Hypothalamus (tissue), 51 donors: ENCODE data around the gene ZBTB40.

ENCODE experiments used
- DNase-seq, 51 donors: peaks; one replicate each; lab custom pipeline; 2025; lab: John Stamatoyannopoulos, UW

ZBTB40 gene

DNA sequence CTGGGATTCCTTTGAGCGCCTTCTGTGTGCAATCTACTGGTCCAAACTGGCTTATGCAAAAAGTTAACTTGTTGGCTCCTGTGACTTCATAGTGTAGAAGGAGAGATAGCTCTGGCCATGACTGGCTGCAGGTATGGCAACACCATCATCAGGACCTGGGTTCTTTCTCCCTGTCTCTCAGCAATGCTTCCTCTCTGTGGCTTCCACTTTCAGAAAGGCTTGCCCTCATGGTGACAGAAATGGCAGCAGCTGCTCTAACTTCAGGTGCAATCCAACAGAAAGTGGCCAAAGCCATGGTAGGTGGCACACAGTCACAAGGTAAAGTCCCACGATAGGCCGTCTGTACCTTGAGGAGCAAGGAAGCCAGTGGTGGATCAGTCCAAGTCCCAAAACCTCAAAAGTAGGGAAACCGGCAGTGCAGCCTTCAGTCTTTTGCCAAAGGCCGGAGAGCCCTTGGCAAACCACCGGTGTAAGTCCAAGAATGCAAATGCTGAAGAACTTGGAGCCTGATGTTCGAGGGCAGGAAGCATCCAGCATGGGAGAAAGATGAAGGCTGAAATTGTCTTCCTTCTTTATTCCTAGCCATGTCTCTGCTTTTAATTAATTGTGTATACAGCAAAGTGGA, 45.0 kb downstream of the ZBTB40 start:
- no peak for DNase-seq

DNA sequence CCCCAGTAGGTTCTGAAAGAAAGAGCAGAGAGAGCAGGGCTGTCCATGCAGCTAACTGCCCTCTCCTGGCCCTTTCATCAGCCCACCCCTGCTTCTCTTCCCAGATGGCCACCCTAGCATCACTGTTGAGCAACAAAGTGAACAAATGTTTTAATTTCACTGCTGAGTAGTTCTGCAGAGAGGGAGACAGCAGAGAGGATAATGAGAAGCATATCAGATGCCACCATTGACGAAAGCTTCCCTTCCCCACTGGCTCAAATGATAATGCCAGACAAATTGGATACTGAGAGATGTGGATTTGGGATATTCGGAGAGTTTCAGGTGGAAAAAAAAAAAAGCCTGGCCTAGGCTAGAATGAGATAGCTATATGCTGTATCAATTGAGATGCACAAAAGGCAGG, 46.8 kb downstream of the ZBTB40 start:
- DNase-seq = no peak

DNA sequence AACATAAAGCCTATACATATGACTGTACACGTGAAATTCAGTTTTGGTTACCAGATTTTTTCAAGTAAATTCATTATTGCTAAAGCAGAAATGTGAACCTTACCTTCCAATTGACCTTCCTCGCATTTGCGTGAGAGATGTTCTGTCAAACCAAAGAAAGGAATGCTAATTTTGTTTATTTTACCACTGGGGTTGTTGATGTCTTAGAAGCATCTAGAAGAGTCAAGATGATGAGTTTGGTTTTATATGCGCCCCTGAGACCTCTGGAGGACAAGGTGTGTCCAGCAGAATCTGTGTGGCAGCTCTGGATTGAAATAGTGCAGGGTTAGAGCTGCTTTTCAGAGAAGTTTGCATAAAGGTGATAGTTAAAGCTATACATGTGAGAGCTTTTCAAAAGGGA, 48.4 kb downstream of the ZBTB40 start:
- no peak for DNase-seq

DNA sequence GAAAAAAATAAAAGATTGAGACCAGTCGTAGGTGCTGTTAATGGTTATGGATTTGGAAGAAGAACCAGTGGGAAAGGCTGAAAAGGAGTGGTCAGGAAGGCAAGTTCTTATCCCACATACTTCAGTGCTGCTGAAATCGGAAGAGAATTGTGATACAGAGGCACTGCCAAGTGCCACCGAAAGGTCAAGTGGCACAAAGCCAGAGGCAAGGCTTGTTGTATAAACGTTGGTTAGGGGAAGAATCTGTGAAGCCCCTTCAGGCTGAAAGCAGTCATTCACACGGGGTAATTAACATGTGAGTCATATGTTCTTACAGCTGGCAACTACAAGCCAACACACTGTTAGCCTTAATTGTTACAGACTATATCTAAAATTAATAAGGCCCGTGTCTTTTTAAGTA, 48.8 kb downstream of the ZBTB40 start:
- peak in 6 of 51 donors; percentile 6 to 50 (median 16) for DNase-seq

DNA sequence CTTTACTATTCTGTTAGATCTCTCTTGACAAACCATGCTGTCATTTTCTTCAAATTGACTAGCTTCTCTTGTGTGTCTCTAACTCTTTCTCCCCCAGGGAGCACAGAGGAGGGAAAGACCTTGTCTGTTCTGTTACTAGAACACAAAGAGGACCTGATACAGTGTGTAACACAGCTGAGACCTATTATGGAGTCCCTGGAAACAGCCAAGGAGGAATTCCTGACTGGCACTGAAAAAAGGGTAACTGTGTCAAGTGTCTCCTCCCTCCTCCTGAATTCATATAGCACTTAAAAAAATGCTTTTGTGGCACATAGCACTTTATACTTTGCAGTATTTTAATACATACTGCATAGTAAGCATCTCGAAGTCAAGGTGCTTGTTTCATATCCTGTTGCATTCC, 50.6 kb downstream of the ZBTB40 start:
- DNase-seq = no peak

DNA sequence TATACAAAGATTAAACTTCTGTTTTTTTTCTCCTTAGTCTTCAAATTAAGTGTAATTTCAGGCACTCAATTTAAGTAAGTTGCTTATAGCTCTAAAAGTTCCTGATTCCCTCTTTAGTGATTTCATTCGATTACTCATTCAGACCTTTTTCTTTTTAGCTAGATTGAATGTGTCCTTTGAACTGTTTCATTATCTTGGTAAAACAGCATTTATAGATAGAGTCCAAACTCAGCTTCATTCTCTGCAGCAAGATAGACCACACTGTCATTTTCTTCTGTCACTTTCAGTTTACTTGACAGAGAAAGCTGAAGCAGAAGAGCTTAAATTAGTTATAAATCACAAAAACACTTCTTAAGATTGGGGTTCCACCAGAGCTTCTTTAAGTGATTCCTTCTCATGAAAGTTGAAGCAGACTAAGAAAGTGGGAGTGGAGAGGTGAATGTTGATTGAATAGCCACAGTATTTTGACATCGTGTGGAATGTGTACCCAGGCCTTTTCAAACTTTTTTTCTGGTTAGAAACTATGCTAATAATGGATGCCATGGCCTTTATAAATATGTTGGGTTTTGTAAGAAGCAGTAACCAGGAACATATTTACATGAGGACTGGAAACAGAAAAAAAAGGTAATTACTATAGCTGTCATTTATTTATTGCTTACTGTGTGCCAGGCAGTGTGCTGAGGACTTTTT, 52.2 kb downstream of the ZBTB40 start:
- DNase-seq = no peak

DNA sequence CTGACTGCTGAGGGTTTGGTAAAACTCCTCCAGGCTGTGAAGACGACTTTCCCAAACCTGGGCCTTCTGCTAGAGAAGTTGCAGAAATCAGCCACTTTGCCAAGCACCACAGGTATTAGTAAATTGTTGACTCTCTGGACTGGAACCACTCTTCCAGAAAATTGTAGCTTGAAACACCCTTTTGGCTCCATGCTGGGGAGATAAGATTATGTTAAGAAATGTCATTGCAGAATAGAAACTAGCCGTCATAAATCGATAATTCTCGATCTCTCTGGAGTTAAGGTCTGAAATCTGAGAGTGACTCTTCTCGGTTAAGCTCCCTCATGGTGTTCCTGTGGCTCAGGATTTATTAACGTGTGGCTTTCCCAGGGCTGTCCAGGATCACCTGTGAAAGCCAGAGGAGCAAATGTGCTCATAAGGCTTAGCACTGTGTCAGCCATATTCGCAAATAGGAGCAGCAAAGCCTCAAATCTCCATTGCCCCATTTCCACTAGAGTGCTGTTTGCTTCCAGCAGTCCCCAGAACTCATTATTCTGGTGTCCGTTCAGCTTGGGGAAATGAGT, 54.6 kb downstream of the ZBTB40 start:
- DNase-seq = no peak

DNA sequence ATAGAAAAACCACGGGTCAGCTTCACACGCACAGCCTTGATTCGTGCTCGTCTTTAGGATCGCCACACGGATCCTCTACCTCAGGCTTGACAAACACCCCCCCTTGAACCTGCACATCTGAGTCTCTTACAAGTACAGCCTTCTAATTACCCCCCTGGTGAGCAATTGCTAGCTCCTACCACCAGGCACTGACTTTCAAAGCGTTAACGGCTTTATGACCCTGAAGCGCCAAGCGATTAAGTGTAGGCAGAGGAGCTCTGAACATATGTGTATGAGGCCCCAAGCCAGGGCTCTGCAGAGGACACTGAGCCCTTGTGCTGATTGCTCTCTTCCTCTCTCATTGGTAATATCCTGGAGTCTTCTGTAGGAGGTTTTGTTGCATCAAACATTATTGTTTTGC, 55.9 kb downstream of the ZBTB40 start:
- DNase-seq = no peak

DNA sequence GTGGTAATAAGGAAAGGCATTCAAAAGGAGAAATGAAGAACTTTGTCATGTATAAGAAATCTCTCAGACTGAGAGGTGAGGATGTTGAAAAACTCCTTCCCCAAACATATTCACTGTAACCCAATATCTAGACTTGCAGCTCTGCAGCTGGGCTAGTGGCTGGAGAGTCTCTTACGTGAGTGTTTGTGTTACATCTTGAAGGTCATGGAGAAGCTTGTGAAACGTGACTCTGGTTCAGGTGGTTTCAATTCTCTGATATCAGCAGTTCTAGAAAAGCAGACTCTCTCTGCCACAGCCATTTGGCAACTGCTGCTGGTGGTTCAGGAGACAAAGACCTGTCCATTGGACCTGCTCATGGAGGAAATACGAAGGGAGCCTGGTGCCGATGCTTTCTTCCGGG, 56.7 kb downstream of the ZBTB40 start:
- DNase-seq = no peak

DNA sequence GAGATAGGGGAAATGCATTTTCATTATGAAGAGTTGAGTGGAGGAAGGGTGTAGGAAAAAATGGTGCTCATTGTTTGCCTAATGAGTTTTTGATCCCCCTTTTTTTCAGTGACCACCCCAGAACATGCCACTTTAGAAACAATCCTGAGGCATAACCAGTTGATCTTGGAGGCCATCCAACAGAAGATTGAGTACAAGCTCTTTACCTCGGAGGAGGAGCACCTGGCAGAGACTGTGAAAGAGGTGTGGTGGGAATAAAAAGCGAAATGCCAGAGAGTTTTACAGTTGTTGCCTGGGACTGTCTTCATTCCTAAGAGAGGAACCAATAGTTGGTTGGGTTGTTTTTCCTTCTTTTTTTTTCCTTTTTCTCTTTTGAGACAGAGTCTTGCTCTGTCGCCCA, 57.3 kb downstream of the ZBTB40 start:
- DNase-seq = no peak

DNA sequence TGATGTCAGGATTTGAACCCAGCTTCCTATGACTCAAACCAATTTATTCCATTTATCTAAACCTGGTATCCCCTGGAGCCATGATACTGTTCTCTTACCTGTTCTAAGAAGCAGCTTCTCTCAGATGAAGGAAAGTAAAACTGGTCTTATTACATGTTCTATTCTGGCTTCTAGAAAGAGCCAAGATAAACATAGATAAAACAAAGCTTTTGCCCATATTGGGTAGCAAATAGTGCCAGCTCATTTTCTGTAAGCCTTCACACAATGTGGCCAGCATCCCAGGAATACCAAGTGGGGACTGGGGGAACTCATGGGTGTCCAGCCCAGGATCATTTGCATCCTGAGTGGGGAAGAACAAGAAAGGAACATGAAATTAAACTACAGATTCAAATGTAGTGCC, 58.2 kb downstream of the ZBTB40 start:
- DNase-seq = no peak

DNA sequence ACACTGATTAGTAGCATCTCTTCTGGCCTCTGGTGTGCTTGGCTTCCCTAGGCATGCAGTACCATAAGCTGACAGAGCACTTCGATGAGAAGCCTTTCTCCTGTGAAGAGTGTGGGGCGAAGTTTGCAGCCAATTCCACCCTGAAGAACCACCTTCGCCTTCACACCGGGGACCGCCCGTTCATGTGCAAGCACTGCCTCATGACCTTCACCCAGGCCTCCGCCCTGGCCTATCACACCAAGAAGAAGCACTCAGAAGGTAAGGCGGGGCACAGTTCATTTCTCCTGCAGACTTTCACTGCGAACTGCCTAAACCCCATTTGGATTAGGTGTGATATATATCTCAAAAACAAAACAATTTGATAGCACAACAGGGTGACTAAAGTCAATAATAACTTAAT, 61.2 kb downstream of the ZBTB40 start:
- DNase-seq = no peak

DNA sequence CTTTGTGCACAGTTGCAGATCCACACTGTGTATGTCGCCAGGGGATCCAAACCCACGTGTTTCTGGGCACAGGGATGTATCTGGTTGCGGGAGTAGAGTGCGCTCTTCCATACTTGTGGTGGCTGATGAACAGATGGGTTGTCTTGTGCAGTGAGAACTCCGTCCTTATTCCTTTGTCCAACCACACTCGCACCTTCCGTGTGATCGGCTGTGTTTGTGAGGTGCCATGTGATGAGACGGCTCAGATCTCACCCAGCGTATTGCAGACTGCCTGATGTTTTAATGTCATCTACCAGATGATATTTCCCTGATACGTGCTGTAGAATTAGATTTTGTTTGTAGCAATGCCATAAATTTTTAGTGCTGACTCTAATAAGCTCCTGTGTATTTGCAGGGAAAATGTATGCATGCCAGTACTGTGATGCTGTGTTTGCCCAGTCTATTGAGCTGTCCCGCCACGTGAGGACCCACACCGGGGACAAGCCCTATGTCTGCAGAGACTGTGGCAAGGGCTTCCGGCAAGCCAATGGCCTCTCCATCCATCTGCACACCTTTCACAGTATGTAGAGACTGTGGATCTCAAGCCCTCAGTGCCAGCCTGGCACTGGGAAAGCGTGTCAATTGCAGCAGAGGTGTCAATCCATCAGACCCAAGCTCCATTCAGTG, 65.4 kb downstream of the ZBTB40 start:
- DNase-seq = no peak

DNA sequence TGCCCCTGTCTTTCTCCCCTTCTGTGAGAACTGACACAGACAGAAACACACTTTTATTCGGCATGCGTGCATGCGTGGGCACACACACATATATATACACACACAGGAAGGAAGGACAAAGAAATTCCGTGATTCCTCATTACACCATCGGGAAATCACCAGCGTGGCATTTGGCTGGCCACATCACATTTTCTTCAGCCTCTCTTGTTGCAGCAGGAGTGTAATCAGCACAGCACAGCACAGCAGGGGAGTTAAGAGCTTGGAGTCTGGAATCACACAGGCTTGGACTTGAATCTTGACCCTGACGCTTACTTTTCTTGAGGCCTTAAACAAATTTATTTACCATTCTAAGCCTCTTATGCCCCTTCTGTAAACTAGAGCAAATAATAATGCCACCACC, 66.3 kb downstream of the ZBTB40 start:
- DNase-seq = no peak

DNA sequence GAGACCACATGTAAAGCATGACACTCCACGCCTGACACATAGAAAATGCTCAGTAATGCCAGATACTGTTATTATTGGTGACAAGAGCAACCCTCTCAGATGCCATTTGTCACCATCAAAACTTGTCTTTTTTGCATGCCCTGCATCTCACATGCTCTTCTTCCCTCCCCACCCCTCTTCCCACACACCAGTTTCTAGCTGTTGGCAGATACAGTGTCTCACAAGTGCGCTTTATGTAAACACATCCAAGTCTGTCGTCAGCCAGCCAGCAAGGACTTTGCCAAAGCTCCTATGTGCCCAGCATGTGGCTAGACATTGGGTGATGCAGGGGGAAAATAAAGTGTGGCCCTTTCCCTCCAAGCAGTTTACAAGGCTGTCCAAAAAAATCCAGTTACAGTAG, 66.7 kb downstream of the ZBTB40 start:
- DNase-seq = no peak

DNA sequence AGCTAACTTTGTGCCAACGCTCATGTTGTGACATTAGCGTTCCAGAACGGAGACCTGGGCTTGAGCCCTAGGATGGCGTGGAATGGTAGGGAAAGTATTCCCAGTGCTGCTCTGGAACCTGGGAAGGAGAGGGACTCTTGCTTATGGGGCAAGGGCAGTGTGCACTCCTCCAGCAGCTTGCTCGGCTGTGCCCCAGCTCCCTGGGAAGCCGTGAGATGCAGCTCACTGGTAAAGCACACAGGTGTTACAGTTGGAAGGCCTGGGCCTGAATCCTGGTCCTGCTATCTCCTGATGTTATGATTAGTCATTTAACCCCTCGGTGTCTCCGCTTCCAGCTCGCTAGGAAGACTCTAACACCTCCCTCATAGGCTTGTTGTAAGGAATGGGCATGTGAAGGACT, 69.2 kb downstream of the ZBTB40 start:
- DNase-seq = no peak

DNA sequence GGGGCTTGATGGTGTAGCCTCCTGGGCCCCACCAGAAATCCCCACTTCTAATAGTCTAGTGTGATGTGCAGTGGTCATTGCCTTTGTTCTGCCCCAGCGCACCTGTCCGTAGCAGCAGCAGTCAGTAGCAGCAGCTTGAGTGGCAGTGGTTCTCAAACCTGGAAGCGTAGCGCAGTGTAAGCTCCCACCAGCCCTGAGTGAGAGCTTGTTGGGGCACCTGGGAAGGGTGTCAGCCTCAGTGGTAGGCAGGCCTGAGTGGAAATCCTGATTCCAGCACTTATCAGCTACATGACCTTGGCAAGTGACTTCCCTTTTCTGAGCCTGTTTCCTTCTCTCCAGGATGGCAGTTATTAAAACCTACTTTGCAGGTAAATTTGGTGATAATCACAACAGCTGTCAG, 70.0 kb downstream of the ZBTB40 start:
- DNase-seq = no peak

DNA sequence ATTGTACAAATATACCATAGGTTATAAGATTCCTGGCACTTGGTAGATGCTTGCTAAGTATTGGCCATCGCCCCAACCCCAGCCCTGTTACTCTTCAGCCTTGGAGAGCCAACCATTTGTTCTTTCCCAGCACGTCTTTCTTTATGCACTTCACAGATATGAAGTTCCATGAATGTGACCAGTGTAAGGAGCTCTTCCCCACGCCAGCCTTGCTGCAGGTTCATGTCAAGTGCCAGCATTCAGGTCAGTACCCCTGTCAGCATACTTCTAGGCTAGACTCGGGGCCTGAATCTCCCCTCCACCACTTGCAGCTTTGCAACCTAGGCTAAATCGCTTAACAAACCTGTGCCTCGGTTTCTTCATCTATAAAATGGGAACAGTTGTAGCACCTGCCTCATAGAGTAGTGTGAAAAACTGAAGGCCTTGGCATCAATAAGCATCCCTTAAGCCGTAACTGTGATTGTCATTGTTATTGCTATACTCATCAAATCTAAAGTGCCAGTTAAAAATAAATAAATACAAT, 70.6 kb downstream of the ZBTB40 start:
- DNase-seq = no peak

DNA sequence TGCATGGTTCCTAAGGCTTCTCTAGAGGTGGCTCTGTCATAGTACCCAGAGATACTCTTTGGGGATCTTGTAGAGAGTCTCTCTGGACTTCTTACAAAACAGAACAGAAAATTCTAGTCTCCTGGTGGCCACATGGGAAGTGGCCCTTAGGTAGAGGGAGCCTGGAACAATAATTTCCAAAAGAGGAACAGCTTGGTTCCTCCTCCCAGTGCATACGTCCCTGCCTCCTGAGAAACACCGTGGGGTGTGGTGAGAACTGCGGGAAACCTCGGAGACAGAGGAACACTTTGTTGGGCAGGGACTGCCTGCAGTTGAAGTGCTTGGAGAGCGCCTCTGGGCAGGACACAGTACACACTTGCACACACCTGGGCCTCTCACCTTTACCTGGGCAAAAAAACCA, 72.8 kb downstream of the ZBTB40 start:
- DNase-seq = no peak

DNA sequence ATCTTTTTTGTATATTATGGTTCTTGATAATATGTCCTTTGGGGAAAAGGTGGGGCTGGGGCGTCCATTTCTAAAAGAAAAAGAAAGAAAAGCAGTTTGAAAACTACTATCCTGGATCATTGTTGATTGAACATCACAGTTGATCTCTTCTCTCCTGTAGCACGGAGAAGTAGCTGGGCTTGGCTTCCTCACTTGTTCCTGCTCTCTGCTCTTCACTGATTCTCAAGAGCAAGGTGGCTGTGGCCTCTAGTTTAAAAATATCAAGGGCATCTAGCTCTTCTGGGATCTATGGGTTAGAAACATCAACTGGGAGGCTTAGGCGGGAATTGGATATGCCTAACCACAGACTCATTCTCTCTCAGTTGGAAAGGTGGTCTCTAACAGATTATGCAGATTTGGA, 73.6 kb downstream of the ZBTB40 start:
- DNase-seq = no peak

DNA sequence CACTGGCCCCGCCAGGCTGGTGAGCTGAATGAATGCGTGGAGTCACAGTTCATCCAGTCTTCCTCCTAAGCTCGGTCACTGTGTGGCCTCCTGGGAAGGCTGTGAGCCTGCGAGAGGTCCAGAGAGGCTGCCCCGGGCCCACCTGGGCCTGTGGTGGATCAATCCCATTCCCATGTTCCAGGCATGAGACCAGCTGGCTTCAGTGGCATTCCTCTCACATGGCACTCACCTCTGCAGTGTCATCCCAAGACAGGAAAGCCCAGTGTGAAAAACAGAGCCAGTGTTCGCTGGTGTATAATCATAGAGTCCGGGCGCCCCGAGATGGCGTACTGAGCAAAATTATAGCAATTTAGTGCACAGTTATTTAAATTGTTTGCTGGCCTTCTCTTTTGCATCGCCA, 74.0 kb downstream of the ZBTB40 start:
- DNase-seq = no peak

DNA sequence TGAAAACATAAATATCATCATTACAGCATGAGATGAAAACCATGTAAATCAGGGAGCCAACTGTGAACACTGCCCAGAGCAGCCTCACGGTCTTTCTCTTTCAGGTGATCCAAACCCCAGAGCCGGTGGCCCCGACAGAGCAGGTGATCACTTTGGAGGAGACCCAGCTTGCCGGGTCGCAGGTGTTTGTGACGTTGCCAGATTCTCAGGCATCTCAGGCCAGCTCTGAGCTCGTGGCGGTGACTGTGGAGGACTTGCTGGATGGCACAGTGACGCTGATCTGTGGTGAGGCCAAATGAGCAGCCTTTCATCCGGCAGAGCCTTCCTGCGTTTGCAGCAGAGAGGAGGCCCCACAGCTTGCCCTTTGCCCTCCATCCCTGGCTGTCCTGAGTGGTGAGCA, 74.4 kb downstream of the ZBTB40 start:
- DNase-seq = no peak
